ENCODE data around the gene RLN3.

- TF ChIP-seq YY1 (IDR thresholded peaks at IDR 0.05; ENCODE audit: insufficient read depth, insufficient read length) (no peak), ZNF274 (IDR thresholded peaks at IDR 0.05; ENCODE audit: low read depth, low read length) (no peak)
Observed at GRCh38 chr19:13987101-13987890, 40.7 kb upstream of the RLN3 start.
